RCC 7860 (cell line): ENCODE measurements around the gene TIMM13.
"Not testable (repeated sequence)": the region's sequence is repeated elsewhere in the genome, so short reads cannot be mapped to it uniquely, and the experiment has no call there.

Experiments used
- DNase-seq: peaks from one replicate; pipeline ENCODE4 v3.0.0-alpha.2; 2015; ENCODE audit warnings: low spot score
- FAIRE-seq: peaks from 2 replicates; lab custom pipeline; 2012; peaks lifted over from hg19 to GRCh38; lab: Jason Lieb, UNC

TIMM13 gene

DNA sequence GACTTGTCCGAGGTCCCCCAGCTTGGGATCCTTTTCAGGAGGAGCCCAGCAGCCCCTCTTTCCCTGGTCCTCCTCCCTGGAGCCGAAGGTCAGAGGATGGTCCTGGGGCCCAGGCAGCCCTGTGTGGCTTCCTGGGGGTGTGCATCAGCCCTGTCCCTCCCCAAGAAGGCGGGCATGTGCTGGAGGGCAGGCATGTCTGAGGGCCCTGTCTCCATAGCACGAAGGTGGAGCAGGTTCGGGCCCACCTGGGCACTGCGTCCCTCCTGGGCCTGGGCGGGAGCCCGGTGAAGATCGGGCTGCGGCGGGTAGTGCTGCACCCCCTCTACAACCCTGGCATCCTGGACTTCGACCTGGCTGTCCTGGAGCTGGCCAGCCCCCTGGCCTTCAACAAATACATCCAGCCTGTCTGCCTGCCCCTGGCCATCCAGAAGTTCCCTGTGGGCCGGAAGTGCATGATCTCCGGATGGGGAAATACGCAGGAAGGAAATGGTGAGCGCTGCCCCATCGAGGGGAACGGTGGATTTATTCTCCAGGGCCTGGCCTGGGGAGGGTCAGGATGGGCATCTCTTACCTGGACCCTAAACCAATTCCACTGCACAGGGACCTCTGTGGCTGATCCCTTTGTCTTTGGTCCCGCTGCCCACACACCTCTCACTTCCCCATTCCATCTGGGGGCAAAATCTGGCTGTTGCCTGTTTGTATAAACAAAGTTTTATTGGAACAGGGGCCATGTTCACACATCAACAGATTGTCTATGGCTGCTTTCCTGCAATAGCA is 10.9 kb downstream of the TIMM13 start:
- FAIRE-seq (no peak), DNase-seq (no peak)

DNA sequence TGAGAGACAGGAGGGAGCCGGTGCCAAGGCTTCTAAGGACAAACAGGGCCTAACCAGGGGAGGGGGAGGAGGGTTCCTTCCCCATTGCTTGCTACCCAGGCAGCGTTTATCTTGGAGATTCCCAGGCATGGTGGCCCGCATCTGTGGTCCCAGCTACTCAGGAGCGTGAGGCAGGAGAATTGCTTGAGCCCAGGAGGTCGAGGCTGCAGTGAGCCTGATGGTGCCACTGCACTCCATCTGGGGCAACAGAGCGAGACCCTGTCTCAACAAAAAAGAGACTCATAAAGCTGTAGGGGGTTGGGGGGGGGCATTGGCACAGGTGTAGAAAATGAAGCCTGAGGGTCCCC is 11.4 kb downstream of the TIMM13 start:
- DNase-seq: no peak
- FAIRE-seq: no peak

DNA sequence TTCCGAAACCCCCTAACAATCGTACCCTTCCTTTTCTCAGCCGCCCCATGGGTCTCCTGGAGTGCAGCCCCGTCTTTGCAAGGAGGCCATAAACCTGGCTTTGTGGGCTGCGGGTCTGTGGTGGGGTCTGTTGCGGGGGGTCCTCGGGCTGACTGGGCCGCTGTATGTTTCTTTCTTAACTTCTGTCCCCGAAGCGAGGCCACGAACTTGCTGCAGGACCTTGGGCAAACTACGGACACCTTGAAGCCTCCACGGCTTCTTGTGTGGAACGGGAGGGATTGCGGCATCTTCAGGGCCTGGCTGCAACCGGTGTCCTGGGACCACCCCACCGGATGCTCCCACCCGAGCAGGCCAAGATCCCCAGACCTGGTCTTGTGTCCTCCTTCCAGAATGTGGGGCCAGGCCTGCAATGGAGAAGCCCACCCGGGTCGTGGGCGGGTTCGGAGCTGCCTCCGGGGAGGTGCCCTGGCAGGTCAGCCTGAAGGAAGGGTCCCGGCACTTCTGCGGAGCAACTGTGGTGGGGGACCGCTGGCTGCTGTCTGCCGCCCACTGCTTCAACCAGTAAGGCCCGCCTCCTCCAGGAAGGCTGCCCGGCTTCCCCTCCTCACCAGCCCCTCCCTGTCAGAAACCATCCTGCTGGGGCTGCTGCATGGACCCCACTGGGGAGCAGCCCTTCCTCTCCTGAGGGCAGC is 12.0 kb downstream of the TIMM13 start:
- no peak for FAIRE-seq

DNA sequence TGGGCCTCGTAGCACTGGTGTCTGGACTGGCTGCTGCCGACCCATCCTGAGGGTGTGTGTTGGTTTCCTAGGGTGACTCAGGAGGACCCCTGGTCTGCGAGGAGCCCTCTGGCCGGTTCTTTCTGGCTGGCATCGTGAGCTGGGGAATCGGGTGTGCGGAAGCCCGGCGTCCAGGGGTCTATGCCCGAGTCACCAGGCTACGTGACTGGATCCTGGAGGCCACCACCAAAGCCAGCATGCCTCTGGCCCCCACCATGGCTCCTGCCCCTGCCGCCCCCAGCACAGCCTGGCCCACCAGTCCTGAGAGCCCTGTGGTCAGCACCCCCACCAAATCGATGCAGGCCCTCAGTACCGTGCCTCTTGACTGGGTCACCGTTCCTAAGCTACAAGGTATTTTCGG is 13.8 kb downstream of the TIMM13 start:
- no peak for DNase-seq
- FAIRE-seq: no peak

More for the DNA sequence above, 12.0 kb downstream of the TIMM13 start:
- no peak for DNase-seq

DNA sequence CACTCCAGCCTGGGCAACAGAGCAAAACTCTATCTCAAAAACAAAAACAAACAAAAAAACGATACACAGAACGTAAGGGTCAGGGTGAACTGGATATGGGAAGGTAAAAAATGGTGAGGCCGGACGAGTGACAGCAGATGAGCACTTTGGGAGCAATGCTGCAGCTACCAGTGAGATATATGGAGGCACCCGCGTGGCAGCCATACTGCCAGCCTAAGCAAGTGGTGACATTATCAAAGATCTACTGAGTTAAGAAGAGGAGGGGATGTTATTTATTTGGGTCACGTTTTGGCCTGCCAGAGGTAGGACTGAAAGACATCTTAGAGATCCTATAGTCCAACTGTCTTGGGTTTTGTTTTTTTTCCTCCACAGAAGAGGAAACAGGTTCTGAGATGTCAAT is 14.2 kb downstream of the TIMM13 start:
- DNase-seq (no peak), FAIRE-seq (no peak)

DNA sequence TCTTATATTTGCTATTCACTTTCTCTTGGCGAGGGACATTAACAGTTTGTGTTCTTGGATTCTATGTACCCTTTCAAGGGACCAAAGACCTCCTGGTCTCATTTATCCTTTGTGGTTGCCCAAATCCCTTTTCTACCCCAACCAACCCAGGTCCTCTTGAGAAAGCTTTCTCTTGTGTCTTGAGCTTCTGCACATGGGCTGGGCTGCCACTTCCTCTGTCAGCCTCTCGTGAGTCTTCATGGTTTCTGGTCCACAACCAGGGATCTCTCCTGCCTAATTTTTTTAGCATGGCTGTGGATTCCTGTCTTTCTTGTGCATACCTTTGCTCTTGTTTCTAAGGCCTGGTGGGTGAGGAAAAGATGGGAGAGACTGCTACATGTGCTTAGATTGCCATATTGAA is 14.9 kb downstream of the TIMM13 start:
- DNase-seq: no peak
- no peak for FAIRE-seq

DNA sequence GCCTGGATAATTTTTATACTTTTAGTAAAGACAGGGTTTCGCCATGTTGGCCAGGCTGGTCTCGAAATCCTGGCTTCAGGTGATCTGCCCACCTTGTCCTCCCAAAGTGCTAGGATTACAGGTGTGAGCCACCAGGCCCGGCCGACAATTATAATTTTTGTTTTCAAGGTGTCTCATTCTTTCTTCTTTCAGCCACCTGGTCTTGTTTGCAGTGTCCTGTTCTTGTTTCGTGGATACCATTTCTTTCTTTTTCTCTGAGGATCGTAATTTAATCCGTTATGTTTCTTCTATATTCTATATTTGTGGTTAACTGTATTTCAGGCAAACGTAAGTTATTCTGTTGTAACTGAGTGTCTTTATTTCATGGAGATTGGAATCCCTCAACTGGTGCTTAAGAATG is 15.7 kb downstream of the TIMM13 start:
- FAIRE-seq (no peak), DNase-seq (no peak)

DNA sequence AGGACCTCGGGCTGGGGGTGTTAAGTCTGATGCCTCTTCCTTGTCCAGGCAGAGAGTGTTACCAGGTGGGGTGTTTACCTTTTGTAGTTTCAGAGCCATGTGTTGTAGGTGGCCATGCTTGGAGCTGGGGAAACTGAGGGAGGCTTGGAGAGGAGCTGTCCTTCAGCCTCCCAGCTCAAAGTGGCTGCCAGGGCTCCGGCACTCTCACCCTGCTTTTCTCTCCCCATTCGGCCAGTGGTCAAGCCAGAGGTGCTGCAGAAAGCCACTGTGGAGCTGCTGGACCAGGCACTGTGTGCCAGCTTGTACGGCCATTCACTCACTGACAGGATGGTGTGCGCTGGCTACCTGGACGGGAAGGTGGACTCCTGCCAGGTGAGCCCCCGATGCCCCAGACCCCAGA is 17.4 kb downstream of the TIMM13 start:
- DNase-seq (no peak), FAIRE-seq (no peak)

DNA sequence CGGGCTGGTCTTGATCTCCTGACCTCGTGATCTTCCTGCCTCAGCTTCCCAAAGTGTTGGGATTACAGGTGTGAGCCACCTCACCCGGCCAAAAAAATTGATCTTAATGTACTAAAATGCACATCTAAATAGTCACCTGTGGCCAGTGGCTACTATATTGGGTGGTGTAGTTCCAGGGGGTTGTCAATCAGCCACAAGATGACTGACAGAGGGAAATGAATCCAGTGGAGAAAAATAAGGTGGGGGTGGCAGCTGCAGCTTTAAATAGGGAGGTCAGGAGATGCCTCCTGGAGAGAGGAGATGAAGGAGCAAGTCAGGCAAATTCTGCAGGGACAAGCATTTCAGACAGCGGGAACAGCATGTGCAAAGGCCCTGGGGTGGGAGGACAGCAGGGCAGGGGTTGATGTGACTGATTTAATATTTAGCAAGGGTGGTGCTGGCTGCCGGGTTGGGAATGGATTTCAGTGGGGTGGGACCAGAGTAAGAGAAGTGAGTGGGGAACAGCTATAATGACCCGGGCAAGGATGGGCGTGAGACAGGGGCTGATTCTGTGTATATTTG is 18.0 kb downstream of the TIMM13 start:
- FAIRE-seq (no peak), DNase-seq (no peak)

DNA sequence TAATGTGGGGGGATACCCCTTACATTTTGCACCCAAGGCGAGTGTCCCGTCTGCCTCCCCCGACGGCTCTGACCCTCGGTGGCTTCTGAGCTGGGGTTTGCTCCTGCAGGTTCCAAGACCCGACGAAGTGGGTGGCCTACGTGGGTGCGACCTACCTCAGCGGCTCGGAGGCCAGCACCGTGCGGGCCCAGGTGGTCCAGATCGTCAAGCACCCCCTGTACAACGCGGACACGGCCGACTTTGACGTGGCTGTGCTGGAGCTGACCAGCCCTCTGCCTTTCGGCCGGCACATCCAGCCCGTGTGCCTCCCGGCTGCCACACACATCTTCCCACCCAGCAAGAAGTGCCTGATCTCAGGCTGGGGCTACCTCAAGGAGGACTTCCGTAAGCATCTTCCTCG is 19.1 kb downstream of the TIMM13 start:
- DNase-seq (no peak), FAIRE-seq (no peak)

DNA sequence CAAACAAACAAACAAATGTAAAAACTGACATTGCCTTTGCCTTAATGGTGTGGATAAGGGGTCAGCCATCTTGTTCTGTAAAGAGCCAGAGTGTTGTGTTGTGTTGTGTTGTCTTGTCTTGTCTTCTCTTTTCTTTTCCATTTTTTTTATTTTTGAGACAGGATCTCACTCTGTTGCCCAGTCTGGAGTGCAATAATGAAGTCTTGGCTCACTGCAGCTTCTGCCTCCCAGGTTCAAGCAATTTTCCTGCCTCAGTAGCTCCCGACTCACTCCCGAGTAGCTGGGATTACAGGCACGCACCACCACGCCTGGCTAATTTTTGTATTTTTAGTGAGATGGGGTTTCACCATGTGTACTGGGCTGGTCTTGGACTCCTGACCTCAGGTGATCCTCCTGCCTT is 27.8 kb downstream of the TIMM13 start:
- no peak for FAIRE-seq
- no peak for DNase-seq

DNA sequence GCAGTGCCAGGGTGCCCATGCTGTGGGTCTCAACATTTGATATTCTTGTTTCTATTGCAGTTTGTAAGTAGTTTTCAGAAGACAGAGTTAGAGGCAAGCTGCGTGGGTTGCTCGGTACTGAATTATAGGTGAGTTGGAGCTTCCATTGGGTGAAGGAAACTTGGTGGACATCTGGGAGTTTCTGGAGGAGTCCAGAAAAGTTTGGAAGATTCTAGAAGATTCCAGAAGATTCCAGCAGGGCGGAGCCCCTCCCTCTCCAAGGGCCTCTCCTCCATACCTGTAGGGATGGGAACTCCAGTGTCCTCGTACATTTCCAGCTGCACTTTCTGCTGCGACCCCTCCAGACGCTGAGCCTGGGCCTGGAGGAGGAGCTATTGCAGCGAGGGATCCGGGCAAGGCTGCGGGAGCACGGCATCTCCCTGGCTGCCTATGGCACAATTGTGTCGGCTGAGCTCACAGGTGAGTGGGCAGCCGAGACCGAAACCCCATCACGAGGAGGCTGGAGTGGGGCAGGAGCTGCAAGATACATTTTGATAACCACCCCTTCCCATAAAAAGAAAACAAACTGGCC is 28.6 kb downstream of the TIMM13 start:
- DNase-seq (no peak), FAIRE-seq (no peak)

DNA sequence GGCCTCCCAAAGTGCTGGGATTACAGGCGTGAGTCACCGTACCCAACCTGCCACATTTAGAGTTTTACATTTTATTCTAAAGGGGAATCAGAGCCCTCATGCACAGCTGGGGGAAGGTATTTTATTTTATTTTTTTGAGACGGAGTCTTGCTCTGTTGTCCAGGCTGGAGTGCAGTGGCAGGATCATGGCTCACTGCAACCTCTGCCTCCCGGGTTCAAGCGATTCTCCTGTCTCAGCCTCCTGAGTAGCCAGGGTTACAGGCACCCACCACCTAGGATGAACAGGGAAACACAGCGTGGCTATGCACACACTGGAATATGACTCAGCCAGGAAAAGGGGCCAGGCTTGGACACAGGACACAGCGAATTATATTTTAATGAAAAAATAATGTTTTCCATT is 30.2 kb downstream of the TIMM13 start:
- not testable (repeated sequence) for FAIRE-seq

DNA sequence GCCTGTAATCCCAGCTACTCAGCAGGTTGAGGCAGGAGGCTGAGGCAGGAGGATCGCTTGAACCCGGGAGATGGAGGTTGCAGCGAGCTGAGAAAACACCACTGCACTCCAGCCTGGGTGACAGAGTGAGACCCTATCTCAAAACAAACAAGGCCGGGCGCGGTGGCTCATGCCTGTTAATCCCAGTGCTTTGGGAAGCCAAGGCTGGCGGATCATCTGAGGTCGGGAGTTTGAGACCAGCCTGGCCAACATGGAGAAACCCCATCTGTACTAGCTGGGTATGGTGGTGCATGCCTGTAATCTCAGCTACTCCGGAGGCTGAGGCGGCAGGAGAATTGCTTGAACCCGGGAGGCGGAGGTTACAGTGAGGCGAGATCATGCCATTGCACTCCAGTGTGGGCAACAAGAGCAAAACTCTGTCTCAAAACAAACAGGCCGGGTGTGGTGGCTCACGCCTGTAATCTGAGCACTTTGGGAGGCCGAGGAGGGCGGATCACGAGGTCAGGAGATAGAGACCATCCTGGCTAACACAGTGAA is 32.0 kb downstream of the TIMM13 start:
- DNase-seq, FAIRE-seq: not testable (repeated sequence)

More for the DNA sequence above, 30.2 kb downstream of the TIMM13 start:
- DNase-seq: not testable (repeated sequence)

DNA sequence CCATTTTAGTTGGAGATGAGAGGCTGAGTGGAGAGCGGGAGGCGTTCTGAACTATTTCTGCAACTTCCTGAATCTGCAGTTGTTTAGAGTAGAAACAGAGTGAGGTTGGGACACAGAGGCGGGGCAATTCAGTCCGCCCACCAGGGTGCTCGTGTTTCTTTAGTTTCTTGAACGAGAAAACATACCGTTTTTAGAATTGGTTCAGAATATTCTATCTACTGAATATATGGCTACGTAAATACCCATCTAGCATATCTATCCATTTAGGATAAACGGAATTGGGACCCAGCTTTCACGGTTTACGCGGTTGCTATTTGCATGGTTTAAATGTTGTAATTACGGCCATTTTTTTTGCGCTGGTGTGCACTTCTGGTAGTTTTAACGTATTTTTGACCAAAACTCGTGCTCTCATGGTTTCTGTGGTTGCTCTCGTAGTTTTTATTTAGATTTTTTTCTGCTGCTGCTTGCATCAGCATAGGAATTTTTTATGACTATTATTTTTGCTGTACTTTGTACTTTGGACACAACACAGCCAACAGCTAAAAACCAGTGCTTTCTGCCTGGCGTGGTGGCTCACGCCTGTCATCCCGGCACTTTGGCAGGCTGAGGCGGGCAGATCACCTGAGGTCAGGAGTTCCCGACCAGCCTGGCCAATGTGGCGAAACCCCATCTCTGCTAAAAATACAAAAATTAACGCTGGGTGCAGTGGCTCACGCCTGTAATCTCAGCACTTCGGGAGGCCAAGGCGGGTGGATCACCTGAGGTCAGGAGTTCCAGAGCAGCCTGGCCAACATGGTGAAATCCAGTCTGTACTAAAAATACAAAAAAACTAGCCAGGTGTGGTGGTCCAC is 32.7 kb downstream of the TIMM13 start:
- FAIRE-seq (no peak), DNase-seq (no peak)

DNA sequence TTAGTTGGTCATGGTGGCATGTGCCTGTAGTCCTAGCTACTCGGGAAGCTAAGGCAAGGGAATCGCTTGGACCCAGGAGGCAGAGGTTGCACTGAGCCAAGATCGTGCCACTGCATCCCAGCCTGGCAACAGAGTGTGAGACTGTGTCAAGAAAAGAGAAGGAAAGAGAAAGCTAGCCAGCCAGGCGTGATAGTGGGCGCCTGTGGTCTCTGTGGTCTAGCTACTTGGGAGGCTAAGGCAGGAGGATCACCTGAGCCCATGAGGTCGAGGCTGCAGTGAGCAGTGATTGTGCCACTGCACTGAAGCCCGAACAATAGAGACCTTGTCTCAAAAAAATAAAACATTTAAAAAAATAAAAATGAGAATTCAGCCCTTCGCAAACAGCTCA is 33.3 kb downstream of the TIMM13 start:
- DNase-seq (no peak), FAIRE-seq (no peak)

DNA sequence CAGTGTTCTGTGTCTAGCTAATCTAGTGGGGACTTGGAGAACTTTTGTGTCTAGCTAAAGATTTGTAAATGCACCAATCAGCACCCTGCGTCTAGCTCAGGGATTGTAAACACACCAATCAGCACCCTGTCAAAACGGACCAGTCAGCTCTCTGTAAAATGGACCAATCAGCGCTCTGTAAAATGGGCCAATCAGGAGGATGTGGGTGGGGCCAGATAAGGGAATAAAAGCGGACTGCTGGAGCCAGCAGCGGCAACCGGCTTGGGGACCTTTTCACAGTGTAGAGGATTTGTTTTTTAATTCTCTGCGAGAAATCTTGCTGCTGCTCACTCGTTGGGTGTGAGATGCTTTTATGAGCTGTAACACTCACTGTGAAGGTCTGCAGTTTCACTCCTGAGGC is 34.5 kb downstream of the TIMM13 start:
- not testable (repeated sequence) for DNase-seq, FAIRE-seq

DNA sequence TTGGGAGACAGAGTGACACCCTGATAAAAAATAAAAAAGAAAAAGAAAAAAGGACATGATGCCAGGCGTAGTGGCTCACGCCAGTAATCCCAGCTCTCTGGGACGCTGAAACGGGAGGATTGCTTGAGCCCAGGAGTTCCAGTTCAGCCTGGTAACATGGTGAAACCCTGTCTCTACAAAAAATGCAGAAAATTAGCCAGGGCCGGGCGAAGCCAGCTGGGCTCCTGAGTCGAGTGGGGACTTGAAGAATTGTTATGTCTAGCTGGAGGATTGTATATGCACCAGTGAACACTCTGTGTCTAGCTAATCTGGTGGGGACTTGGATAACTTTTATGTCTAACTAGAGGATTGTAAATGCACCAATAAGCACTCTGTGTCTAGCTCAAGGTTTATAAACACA is 35.0 kb downstream of the TIMM13 start:
- DNase-seq (no peak), FAIRE-seq (no peak)

DNA sequence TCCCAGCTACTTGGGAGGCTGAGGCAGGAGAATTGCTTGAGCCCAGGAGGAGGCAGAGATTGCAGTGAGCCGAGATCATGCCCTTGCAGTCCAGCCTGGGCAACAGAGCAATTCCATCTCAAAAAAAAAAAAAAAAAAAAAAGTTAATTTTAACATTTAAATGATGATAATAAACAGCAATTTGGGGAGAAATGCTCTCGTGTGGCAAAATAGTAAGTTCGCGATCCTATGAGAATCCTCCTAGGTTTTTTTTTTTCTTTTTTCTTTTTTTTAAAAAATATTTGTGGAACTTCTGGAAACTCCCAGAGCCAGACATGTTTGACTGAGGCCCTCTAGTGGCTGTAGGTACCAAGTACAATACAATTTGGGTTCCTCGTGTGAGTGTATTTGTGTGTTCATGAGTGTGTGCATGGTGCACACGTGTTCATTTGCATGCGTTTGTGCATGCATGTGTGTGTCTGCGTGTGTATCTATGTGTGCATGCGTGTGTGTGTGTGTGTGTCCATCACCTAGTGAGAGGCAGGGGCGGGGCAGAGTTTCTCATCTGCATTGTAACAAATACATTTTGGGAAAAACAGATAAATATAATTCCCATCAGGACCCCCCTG is 36.2 kb downstream of the TIMM13 start:
- FAIRE-seq (peak; percentile 53), DNase-seq (peak; percentile 52)

DNA sequence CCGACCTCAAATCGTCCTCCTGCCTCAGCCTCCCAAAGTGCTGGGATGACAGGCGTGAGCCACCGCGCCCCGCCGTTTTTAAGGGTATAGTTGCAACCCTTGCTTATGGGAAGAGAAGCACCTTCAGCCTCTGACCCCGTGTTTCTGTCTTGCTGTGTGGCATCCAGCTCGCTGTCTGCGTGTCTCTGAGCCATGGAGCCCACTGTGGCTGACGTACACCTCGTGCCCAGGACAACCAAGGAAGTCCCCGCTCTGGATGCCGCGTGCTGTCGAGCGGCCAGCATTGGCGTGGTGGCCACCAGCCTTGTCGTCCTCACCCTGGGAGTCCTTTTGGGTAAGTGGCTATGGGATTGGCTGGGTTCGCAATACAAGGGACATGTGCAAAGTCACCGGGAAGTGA is 37.8 kb downstream of the TIMM13 start:
- DNase-seq: no peak
- FAIRE-seq: no peak
